ENCODE data around the gene FAM184A. TPM values are rescaled to one million over a fixed set of nuclear protein-coding genes. Genes with fewer than 3 reads are reported as not detected.

Gene FAM184A
- total RNA-seq, 1 experiment from 2014 or later = 8.7 TPM

DNA sequence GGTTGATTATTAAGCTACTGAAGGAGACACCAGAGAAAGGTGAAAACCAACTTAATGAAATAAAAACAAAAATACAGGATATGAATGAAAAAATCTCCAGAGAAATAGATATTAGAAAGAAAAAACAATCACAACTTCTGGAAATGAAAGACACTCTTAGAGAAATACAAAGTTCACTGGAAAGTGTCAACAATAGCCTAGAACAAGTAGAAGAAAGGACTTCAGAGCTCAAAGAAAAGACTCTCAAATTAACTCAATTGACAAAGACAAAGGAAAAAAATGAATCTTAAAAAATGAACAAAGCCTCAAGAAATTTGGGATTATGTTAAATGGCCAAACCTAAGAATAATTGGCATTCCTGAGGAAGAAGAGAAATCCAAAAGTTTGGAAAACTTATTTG is 133.2 kb downstream of the FAM184A start:
- Histone ChIP-seq H3K4me1 (ENCODE audit: control insufficient read depth, insufficient read depth, low read length) (no peaks in the 10 kb centered on the region), H3K36me3 (ENCODE audit: control insufficient read depth, insufficient read depth, low read length) (no peaks in the 10 kb centered on the region), H3K9me3 (ENCODE audit: control insufficient read depth, insufficient read depth, low read depth, low read length) (0 out of 2 replicates have a peak, but pooled peaks cover 2% of the 10 kb centered on the region), H3K4me3 (ENCODE audit: low read depth in 2 of 2, low read length in 2 of 2) (no peak overlapping the region), H3K27me3 (ENCODE audit: control insufficient read depth, insufficient read depth, low read length) (no peaks in the 10 kb centered on the region), H3K27ac (ENCODE audit: low read length) (no peak overlapping the region)
- intact Hi-C loops (cut with micrococcal nuclease; ENCODE audit: unreplicated experiment) (no loop called here), in situ Hi-C loops (cut with HindIII; ENCODE audit: low pct_unique_long_range_greater_than_20kb, low sequenced_read_pairs) (no loop called here)
- CTCF ChIA-PET = no interaction called here
- TF ChIP-seq POLR2AphosphoS5 (IDR thresholded peaks at IDR 0.05; ENCODE audit: low read depth, low read length) (no peak), TCF7L2 (IDR thresholded peaks at IDR 0.05; ENCODE audit: low read depth, low read length) (no peak), SIN3A (IDR thresholded peaks at IDR 0.05; ENCODE audit: borderline replicate concordance, insufficient read depth, low read depth, low read length) (no peak)
- TF ChIP-seq, protein P1, sequence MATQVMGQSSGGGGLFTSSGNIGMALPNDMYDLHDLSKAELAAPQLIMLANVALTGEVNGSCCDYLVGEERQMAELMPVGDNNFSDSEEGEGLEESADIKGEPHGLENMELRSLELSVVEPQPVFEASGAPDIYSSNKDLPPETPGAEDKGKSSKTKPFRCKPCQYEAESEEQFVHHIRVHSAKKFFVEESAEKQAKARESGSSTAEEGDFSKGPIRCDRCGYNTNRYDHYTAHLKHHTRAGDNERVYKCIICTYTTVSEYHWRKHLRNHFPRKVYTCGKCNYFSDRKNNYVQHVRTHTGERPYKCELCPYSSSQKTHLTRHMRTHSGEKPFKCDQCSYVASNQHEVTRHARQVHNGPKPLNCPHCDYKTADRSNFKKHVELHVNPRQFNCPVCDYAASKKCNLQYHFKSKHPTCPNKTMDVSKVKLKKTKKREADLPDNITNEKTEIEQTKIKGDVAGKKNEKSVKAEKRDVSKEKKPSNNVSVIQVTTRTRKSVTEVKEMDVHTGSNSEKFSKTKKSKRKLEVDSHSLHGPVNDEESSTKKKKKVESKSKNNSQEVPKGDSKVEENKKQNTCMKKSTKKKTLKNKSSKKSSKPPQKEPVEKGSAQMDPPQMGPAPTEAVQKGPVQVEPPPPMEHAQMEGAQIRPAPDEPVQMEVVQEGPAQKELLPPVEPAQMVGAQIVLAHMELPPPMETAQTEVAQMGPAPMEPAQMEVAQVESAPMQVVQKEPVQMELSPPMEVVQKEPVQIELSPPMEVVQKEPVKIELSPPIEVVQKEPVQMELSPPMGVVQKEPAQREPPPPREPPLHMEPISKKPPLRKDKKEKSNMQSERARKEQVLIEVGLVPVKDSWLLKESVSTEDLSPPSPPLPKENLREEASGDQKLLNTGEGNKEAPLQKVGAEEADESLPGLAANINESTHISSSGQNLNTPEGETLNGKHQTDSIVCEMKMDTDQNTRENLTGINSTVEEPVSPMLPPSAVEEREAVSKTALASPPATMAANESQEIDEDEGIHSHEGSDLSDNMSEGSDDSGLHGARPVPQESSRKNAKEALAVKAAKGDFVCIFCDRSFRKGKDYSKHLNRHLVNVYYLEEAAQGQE (IDR thresholded peaks at IDR 0.05; ENCODE audit: insufficient read depth in 1 of 2, low read depth in 2 of 2, low read length in 1 of 2) = no peak
- TF ChIP-seq, protein P2, sequence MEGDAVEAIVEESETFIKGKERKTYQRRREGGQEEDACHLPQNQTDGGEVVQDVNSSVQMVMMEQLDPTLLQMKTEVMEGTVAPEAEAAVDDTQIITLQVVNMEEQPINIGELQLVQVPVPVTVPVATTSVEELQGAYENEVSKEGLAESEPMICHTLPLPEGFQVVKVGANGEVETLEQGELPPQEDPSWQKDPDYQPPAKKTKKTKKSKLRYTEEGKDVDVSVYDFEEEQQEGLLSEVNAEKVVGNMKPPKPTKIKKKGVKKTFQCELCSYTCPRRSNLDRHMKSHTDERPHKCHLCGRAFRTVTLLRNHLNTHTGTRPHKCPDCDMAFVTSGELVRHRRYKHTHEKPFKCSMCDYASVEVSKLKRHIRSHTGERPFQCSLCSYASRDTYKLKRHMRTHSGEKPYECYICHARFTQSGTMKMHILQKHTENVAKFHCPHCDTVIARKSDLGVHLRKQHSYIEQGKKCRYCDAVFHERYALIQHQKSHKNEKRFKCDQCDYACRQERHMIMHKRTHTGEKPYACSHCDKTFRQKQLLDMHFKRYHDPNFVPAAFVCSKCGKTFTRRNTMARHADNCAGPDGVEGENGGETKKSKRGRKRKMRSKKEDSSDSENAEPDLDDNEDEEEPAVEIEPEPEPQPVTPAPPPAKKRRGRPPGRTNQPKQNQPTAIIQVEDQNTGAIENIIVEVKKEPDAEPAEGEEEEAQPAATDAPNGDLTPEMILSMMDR (IDR thresholded peaks at IDR 0.05) = no peak
- POLR2A ChIA-PET = no interaction called here
- no TSS peak for BruUV-seq (replicated peaks)
- no peak for ATAC-seq
- no peak for DNase-seq (ENCODE audit: low read depth, low spot score)

DNA sequence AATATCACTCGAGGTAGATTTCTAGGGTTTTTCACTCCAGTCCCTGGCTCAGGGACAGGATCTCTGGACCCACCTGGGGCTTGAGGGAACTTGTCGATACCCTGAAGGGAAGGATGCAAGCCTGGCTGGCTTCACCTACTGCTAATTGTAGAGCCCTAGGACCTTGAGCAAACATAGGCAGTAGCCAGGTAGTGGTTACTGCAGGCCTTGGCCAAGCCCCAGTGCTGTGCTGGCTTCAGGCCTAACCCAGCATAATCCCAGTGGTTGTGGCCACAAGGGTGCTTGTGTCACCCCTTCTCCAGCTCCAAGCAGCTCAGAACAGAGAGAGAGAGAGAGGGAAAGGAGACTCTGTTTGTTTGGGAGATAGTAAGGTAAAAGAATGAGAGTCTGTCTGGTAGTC is 137.7 kb downstream of the FAM184A start:
- Histone ChIP-seq H3K4me1 (ENCODE audit: control insufficient read depth, insufficient read depth, low read length) (peaks cover 3% of the 10 kb centered on the region; the same call in 1 of the 2 replicates), H3K4me3 (ENCODE audit: low read depth in 2 of 2, low read length in 2 of 2) (no peak overlapping the region), H3K9me3 (ENCODE audit: control insufficient read depth, insufficient read depth, low read depth, low read length) (0 out of 2 replicates have a peak, but pooled peaks cover 2% of the 10 kb centered on the region), H3K36me3 (ENCODE audit: control insufficient read depth, insufficient read depth, low read length) (no peaks in the 10 kb centered on the region), H3K27ac (ENCODE audit: low read length) (no peak overlapping the region), H3K27me3 (ENCODE audit: control insufficient read depth, insufficient read depth, low read length) (no peaks in the 10 kb centered on the region)
- in situ Hi-C loops (cut with HindIII; ENCODE audit: low pct_unique_long_range_greater_than_20kb, low sequenced_read_pairs) (no loop called here), intact Hi-C loops (cut with micrococcal nuclease; ENCODE audit: unreplicated experiment) (no loop called here)
- ChIA-PET CTCF (no interaction called here), POLR2A (no interaction called here)
- BruUV-seq (replicated peaks) = no TSS peak
- TF ChIP-seq, protein P1 (IDR thresholded peaks at IDR 0.05; ENCODE audit: insufficient read depth in 1 of 2, low read depth in 2 of 2, low read length in 1 of 2) = no peak
- TF ChIP-seq TCF7L2 (IDR thresholded peaks at IDR 0.05; ENCODE audit: low read depth, low read length) = no peak
- TF ChIP-seq, protein P2 (IDR thresholded peaks at IDR 0.05) = no peak
- no peak for TF ChIP-seq SIN3A (IDR thresholded peaks at IDR 0.05; ENCODE audit: borderline replicate concordance, insufficient read depth, low read depth, low read length)
- no peak for TF ChIP-seq POLR2AphosphoS5 (IDR thresholded peaks at IDR 0.05; ENCODE audit: low read depth, low read length)
- DNase-seq (ENCODE audit: low read depth, low spot score) (no peak), ATAC-seq (no peak)
